ENCODE results near the gene ZFP90. TPM values are rescaled to one million over a fixed set of nuclear protein-coding genes. Genes with fewer than 3 reads are reported as not detected.
"Not testable (repeated sequence)": the region's sequence is repeated elsewhere in the genome, so short reads cannot be mapped to it uniquely, and the experiment has no call there.

Gene ZFP90
- total and polyA plus RNA-seq, 9 donors, result 16.7 to 50.0 (median 35.9) TPM

- Histone ChIP-seq H3K4me3 (no peak overlapping the region), H3K9me3 (peaks cover 0 to 38% of the 10 kb centered on the region in 2 donors), H3K4me1 (ENCODE audit: insufficient read depth) (no peaks in the 10 kb centered on the region), H3K36me3 (no peaks in the 10 kb centered on the region), H3K27me3 (no peaks in the 10 kb centered on the region), H3K27ac (no peak overlapping the region)
- no peak for DNase-seq
- WGBS, 3 donors, result 97 to 98% (median 98%) methylated on average over 7 of the region's 7 CpGs
- intact Hi-C loops (cut with DNase I), result no loop called here
- TF ChIP-seq POLR2A (IDR thresholded peaks at IDR 0.05) (no peak), CTCF (IDR thresholded peaks at IDR 0.05) (no peak), EP300 (IDR thresholded peaks at IDR 0.05) (no peak)
Measured at GRCh38 chr16:68553186-68553585, 14.1 kb downstream of the ZFP90 start.

- 96 to 100% (median 96%) methylated on average over 2 of the region's 2 CpGs for WGBS, 3 donors
- intact Hi-C loops (cut with DNase I), result not testable (repeated sequence)
Measured at GRCh38 chr16:68560341-68560740, 21.2 kb downstream of the ZFP90 start.

GRCh38 chr16:68563631-68564381, 24.7 kb downstream of the ZFP90 start:
- H3K27me3 ChIP-seq, result no peaks in the 10 kb centered on the region
- 95 to 99% (median 97%) methylated on average over 7 of the region's 7 CpGs for WGBS, 3 donors
- no peak for TF ChIP-seq EP300 (IDR thresholded peaks at IDR 0.05)
- TF ChIP-seq CTCF (IDR thresholded peaks at IDR 0.05), result no peak
- no peak for TF ChIP-seq POLR2A (IDR thresholded peaks at IDR 0.05)
- H3K27ac ChIP-seq, result no peak overlapping the region
- H3K4me3 ChIP-seq, result no peak overlapping the region
- no peaks in the 10 kb centered on the region for H3K4me1 ChIP-seq (ENCODE audit: insufficient read depth)
- intact Hi-C loops (cut with DNase I), result no loop called here
- H3K9me3 ChIP-seq, result peaks cover 26 to 52% of the 10 kb centered on the region in 2 donors
- no peak for DNase-seq
- no peaks in the 10 kb centered on the region for H3K36me3 ChIP-seq

More at GRCh38 chr16:68560341-68560740, 21.2 kb downstream of the ZFP90 start:
- not testable (repeated sequence) for H3K27me3 ChIP-seq; H3K4me3 ChIP-seq; H3K36me3 ChIP-seq; DNase-seq; H3K27ac ChIP-seq; H3K4me1 ChIP-seq (ENCODE audit: insufficient read depth)
- peaks cover 18 to 66% of the 10 kb centered on the region in 2 donors for H3K9me3 ChIP-seq

- Histone ChIP-seq H3K4me1 (ENCODE audit: insufficient read depth) (no peaks in the 10 kb centered on the region), H3K36me3 (no peaks in the 10 kb centered on the region)
- WGBS, 3 donors, result 96% methylated on average over 9 of the region's 9 CpGs
Measured at GRCh38 chr16:68564382-68564985, 25.4 kb downstream of the ZFP90 start.

More at GRCh38 chr16:68564382-68564985, 25.4 kb downstream of the ZFP90 start:
- no peak for TF ChIP-seq POLR2A (IDR thresholded peaks at IDR 0.05)
- TF ChIP-seq CTCF (IDR thresholded peaks at IDR 0.05), result no peak
- TF ChIP-seq EP300 (IDR thresholded peaks at IDR 0.05), result no peak
- peaks cover 26 to 48% of the 10 kb centered on the region in 2 donors for H3K9me3 ChIP-seq
- H3K27me3 ChIP-seq, result no peaks in the 10 kb centered on the region
- H3K27ac ChIP-seq, result no peak overlapping the region
- no peak for DNase-seq
- H3K4me3 ChIP-seq, result no peak overlapping the region
- intact Hi-C loops (cut with DNase I), result no loop called here

Measured in ovary (tissue), 9 donors.